Measurements from ENCODE around the gene CUL2.
"Not testable (repeated sequence)": the region's sequence is repeated elsewhere in the genome, so short reads cannot be mapped to it uniquely, and the experiment has no call there.

The CUL2 gene

GRCh38 chr10:35091994-35092790 is 2.1 kb upstream of the CUL2 start:
- H2AFZ ChIP-seq (ENCODE audit: low read depth, low read length) = no peak overlapping the region
- ATAC-seq (ENCODE audit: insufficient read depth, low read depth) = no peak
- peaks cover 5% of the 10 kb centered on the region for H3K9me3 ChIP-seq (ENCODE audit: insufficient read depth, low read length, severe bottlenecking)
- peaks cover 31% of the 10 kb centered on the region for H3K79me2 ChIP-seq (ENCODE audit: insufficient read depth, low read length)
- no peak for DNase-seq
- peaks cover 7% of the 10 kb centered on the region for H4K20me1 ChIP-seq (ENCODE audit: insufficient read depth, low read length)
- H3K4me1 ChIP-seq (ENCODE audit: insufficient read depth, low read length) = peaks cover 32% of the 10 kb centered on the region
- no peak overlapping the region for H3K4me2 ChIP-seq (ENCODE audit: insufficient read depth, low read length)
- H3K27ac ChIP-seq (ENCODE audit: low read length) = no peak overlapping the region
- TF ChIP-seq, protein P1, sequence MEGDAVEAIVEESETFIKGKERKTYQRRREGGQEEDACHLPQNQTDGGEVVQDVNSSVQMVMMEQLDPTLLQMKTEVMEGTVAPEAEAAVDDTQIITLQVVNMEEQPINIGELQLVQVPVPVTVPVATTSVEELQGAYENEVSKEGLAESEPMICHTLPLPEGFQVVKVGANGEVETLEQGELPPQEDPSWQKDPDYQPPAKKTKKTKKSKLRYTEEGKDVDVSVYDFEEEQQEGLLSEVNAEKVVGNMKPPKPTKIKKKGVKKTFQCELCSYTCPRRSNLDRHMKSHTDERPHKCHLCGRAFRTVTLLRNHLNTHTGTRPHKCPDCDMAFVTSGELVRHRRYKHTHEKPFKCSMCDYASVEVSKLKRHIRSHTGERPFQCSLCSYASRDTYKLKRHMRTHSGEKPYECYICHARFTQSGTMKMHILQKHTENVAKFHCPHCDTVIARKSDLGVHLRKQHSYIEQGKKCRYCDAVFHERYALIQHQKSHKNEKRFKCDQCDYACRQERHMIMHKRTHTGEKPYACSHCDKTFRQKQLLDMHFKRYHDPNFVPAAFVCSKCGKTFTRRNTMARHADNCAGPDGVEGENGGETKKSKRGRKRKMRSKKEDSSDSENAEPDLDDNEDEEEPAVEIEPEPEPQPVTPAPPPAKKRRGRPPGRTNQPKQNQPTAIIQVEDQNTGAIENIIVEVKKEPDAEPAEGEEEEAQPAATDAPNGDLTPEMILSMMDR (IDR thresholded peaks at IDR 0.05; ENCODE audit: borderline replicate concordance, extremely low read depth, low read length, poor library complexity, severe bottlenecking) = no peak
- TF ChIP-seq EZH2 (IDR thresholded peaks at IDR 0.05; ENCODE audit: borderline replicate concordance, low read depth, low read length, severe bottlenecking) = no peak
- no peaks in the 10 kb centered on the region for H3K27me3 ChIP-seq (ENCODE audit: insufficient read depth, low read length, poor library complexity)
- H3K4me3 ChIP-seq (ENCODE audit: low read depth in 1 of 2, low read length in 2 of 2) = no peak overlapping the region
- no peaks in the 10 kb centered on the region for H3K36me3 ChIP-seq (ENCODE audit: insufficient read depth, low read length)
- H3K9ac ChIP-seq (ENCODE audit: low read depth, low read length) = no peak overlapping the region

DNA sequence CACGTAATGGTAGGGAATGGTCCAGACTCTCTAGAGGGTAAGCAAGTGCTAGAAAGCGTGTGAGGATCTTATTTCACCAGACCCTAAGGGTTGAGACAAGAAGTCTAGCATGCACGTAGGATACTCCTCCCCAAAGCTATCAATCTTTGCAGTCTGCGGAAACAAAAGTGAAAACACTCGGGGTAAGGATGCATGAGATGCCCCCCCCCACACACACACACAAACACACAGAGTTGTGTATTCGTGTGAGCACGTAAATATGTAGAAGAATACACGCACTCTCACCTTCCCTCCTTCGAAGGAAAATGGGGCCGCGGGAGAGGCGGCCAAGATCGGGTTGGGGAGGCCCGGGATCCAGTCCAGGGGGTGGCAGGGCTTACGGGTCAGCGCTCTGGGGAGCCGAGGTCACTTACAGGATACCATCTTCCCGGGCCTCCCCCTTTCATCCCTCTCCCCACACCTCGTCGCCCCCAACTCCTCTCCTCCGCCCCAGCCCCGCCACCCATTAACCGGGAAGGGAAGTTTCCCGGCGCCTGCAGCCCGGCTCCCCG is 455 bp downstream of the CUL2 start:
- Histone ChIP-seq H3K79me2 (ENCODE audit: insufficient read depth, low read length) (peaks cover 56% of the 10 kb centered on the region), H4K20me1 (ENCODE audit: insufficient read depth, low read length) (peaks cover 7% of the 10 kb centered on the region)
- ATAC-seq (ENCODE audit: insufficient read depth, low read depth) = peak; percentile 55

DNA sequence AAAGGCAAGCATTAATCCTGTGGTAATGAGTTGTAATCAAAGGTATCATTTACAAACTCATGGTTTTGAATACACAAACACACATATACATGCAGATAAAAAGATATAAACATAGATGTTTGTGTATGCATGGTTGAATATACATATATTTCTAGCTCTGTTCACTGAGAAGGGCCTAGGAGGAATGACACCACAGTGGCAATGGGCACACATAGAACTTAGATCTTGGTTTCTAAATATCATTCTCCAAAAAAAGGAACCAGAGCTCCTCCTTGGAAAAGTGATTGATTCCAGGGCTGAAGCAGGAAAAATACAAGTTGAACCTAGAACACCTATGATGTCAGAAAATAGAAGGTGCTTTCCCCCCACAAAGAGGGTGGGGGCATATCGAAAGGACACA is 6.9 kb downstream of the CUL2 start:
- Histone ChIP-seq H2AFZ (ENCODE audit: low read depth, low read length) (no peak overlapping the region), H3K9ac (ENCODE audit: low read depth, low read length) (no peak overlapping the region), H3K9me3 (ENCODE audit: insufficient read depth, low read length, severe bottlenecking) (no peaks in the 10 kb centered on the region), H3K27ac (ENCODE audit: low read length) (no peak overlapping the region), H3K4me2 (ENCODE audit: insufficient read depth, low read length) (no peak overlapping the region), H3K4me1 (ENCODE audit: insufficient read depth, low read length) (peaks cover 14% of the 10 kb centered on the region), H3K36me3 (ENCODE audit: insufficient read depth, low read length) (peaks cover 4% of the 10 kb centered on the region; the same call in 1 of the 2 replicates), H3K79me2 (ENCODE audit: insufficient read depth, low read length) (peaks cover 99% of the 10 kb centered on the region), H4K20me1 (ENCODE audit: insufficient read depth, low read length) (peaks cover 15% of the 10 kb centered on the region), H3K27me3 (ENCODE audit: insufficient read depth, low read length, poor library complexity) (no peaks in the 10 kb centered on the region), H3K4me3 (ENCODE audit: low read depth in 1 of 2, low read length in 2 of 2) (no peak overlapping the region)
- ATAC-seq (ENCODE audit: insufficient read depth, low read depth) (no peak), DNase-seq (no peak)
- TF ChIP-seq, protein P1 (IDR thresholded peaks at IDR 0.05; ENCODE audit: borderline replicate concordance, extremely low read depth, low read length, poor library complexity, severe bottlenecking) = no peak
- no peak for TF ChIP-seq EZH2 (IDR thresholded peaks at IDR 0.05; ENCODE audit: borderline replicate concordance, low read depth, low read length, severe bottlenecking)

More for the DNA sequence above, 455 bp downstream of the CUL2 start:
- Histone ChIP-seq H3K4me1 (ENCODE audit: insufficient read depth, low read length) (peaks cover 35% of the 10 kb centered on the region), H3K4me3 (ENCODE audit: low read depth in 1 of 2, low read length in 2 of 2) (peak overlapping the region; percentile 66 to 83; a peak in 3 of 4 replicates), H3K36me3 (ENCODE audit: insufficient read depth, low read length) (no peaks in the 10 kb centered on the region), H3K27me3 (ENCODE audit: insufficient read depth, low read length, poor library complexity) (no peaks in the 10 kb centered on the region), H3K4me2 (ENCODE audit: insufficient read depth, low read length) (peak overlapping the region; percentile 65), H3K9ac (ENCODE audit: low read depth, low read length) (peak overlapping the region; percentile 79), H3K27ac (ENCODE audit: low read length) (peak overlapping the region; percentile 80), H2AFZ (ENCODE audit: low read depth, low read length) (peak overlapping the region; percentile 82), H3K9me3 (ENCODE audit: insufficient read depth, low read length, severe bottlenecking) (peaks cover 5% of the 10 kb centered on the region)
- TF ChIP-seq, protein P1 (IDR thresholded peaks at IDR 0.05; ENCODE audit: borderline replicate concordance, extremely low read depth, low read length, poor library complexity, severe bottlenecking) = no peak
- TF ChIP-seq EZH2 (IDR thresholded peaks at IDR 0.05; ENCODE audit: borderline replicate concordance, low read depth, low read length, severe bottlenecking) = no peak
- peak; percentile 49 for DNase-seq

DNA sequence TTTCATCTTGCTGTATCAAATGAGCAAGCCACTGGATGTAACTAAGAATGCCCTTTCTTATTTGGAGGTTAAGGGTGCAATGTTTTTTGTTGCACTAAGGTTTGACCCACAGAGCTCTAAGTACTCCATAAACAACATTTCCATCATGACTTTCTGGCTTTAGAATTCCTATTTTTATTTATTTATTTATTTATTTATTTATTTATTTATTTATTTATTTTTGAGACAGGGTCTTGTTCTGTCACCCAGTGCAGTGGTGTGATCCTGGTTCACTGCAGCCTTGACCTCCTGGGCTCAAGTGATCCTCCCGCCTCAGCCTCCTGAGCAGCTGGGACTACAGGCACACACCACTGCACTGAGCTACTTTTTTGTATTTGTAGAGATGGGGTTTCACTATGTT is 9.9 kb downstream of the CUL2 start:
- DNase-seq; H3K9ac ChIP-seq (ENCODE audit: low read depth, low read length); H3K27me3 ChIP-seq (ENCODE audit: insufficient read depth, low read length, poor library complexity); H3K4me3 ChIP-seq (ENCODE audit: low read depth in 1 of 2, low read length in 2 of 2); H3K9me3 ChIP-seq (ENCODE audit: insufficient read depth, low read length, severe bottlenecking); H4K20me1 ChIP-seq (ENCODE audit: insufficient read depth, low read length); ATAC-seq (ENCODE audit: insufficient read depth, low read depth); H2AFZ ChIP-seq (ENCODE audit: low read depth, low read length); H3K4me1 ChIP-seq (ENCODE audit: insufficient read depth, low read length); H3K4me2 ChIP-seq (ENCODE audit: insufficient read depth, low read length); H3K36me3 ChIP-seq (ENCODE audit: insufficient read depth, low read length); H3K27ac ChIP-seq (ENCODE audit: low read length): not testable (repeated sequence)
- peaks cover 92% of the 10 kb centered on the region for H3K79me2 ChIP-seq (ENCODE audit: insufficient read depth, low read length)
